ENCODE results near the gene SLC6A19. TPM values are rescaled to one million over a fixed set of nuclear protein-coding genes. Genes with fewer than 3 reads are reported as not detected.
A peak's percentile ranks its signal among the peaks of the same experiment; 100 is the strongest.

SLC6A19 gene
- total RNA-seq, 3 donors from 2014 or later = 14.4 to 92.8 (median 29.2) TPM

DNA sequence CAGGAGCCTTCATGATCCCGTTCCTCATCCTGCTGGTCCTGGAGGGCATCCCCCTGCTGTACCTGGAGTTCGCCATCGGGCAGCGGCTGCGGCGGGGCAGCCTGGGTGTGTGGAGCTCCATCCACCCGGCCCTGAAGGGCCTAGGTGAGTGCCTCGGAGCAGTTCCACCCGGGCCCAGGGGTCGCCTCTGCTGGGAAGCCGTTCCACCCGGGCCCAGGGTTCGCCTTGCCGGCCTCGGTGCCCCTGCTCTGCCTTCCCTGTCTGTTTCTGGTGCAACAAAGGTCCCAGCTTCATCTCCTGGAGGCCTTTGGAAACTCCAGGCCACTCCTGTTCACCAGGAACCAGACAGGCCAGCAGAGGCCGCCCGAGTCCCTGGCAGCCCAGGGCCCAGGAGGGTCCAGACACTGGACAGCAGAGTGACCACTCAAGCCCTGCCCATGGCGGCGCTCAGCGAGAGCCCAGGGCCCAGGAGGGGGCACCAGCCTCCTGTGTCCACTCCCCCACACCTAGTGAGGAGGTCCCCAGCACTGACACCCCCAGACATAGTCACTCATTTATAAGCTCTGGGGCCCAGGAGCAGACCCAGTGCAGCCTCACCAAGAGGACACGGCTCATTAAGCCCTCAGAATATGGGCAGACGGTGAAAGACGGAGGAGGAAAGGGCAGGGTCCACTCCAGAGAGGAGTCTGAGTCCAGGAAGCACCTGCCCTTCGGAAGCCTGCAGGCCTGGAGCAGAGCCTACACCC is 7.5 kb downstream of the SLC6A19 start:
- ATAC-seq (peak; percentile 74), DNase-seq (peak; percentile 55 to 76 (median 61))
- TF ChIP-seq, protein P1, sequence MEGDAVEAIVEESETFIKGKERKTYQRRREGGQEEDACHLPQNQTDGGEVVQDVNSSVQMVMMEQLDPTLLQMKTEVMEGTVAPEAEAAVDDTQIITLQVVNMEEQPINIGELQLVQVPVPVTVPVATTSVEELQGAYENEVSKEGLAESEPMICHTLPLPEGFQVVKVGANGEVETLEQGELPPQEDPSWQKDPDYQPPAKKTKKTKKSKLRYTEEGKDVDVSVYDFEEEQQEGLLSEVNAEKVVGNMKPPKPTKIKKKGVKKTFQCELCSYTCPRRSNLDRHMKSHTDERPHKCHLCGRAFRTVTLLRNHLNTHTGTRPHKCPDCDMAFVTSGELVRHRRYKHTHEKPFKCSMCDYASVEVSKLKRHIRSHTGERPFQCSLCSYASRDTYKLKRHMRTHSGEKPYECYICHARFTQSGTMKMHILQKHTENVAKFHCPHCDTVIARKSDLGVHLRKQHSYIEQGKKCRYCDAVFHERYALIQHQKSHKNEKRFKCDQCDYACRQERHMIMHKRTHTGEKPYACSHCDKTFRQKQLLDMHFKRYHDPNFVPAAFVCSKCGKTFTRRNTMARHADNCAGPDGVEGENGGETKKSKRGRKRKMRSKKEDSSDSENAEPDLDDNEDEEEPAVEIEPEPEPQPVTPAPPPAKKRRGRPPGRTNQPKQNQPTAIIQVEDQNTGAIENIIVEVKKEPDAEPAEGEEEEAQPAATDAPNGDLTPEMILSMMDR (IDR thresholded peaks at IDR 0.05) = peak; percentile 34
- Histone ChIP-seq H3K9me3 (no peaks in the 10 kb centered on the region), H3K4me3 (no peak overlapping the region), H3K36me3 (ENCODE audit: low read depth) (no peaks in the 10 kb centered on the region), H3K4me1 (ENCODE audit: low read depth) (peaks cover 3% of the 10 kb centered on the region)
- intact Hi-C loops (cut with DNase I, micrococcal nuclease) = no loop called here

DNA sequence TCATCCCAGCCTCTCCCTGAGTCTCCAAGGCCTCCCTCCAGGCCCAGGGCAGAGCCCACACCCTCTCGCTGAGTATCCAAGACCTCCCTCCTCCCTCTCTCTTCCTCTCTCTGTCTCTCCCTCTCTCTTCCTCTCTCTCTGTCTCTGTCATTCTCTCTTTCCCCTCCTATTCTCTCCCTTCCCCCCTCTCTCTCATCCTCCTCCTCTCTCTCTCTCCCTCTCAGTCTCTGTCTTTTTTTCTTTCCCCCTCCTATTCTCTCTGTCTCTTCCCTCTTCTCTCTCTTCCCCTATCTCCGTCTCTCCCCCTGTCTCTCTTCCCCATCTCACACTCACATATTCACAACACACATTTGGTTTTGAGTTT is 8.1 kb downstream of the SLC6A19 start:
- Histone ChIP-seq H3K9me3 (no peaks in the 10 kb centered on the region), H3K4me3 (no peak overlapping the region), H3K36me3 (ENCODE audit: low read depth) (no peaks in the 10 kb centered on the region), H3K4me1 (ENCODE audit: low read depth) (peaks cover 3% of the 10 kb centered on the region)
- intact Hi-C loops (cut with DNase I, micrococcal nuclease) = no loop called here
- TF ChIP-seq, protein P1 (IDR thresholded peaks at IDR 0.05) = no peak
- peak in 1 of 3 donors; percentile 44 for DNase-seq
- no peak for ATAC-seq

GRCh38 chr5:1209896-1210776 is 8.7 kb downstream of the SLC6A19 start:
- intact Hi-C loops (cut with DNase I, micrococcal nuclease) = no loop called here
- Histone ChIP-seq H3K36me3 (ENCODE audit: low read depth) (no peaks in the 10 kb centered on the region), H3K9me3 (no peaks in the 10 kb centered on the region), H3K4me3 (no peak overlapping the region), H3K4me1 (ENCODE audit: low read depth) (no peaks in the 10 kb centered on the region)
- DNase-seq = peak in 1 of 3 donors; percentile 45
- TF ChIP-seq, protein P1 (IDR thresholded peaks at IDR 0.05) = no peak
- peak; percentile 19 for ATAC-seq

DNA sequence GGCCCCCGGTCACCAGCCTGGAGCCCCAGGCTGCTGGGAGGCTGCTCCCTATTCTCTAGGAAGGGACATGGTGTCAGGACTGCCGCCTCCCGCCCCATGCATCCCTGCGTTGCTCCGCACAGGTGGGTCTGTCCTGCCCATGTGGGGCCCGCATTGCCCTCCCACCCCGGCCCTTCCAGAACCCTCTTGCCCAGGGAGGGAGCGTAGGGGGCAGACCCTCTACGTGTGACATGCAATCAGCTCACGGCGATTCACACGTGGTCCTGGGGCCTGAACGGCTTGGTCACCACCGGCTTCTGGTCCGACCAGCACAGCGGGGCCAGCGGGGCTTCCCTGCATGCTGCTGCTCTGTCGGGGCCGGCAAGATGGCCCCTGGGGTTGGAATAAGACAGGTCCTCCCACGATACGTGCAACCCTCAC is 9.4 kb downstream of the SLC6A19 start:
- H3K4me3 ChIP-seq = no peak overlapping the region
- TF ChIP-seq, protein P1 (IDR thresholded peaks at IDR 0.05) = no peak
- H3K36me3 ChIP-seq (ENCODE audit: low read depth) = no peaks in the 10 kb centered on the region
- H3K4me1 ChIP-seq (ENCODE audit: low read depth) = no peaks in the 10 kb centered on the region
- DNase-seq = peak in 1 of 3 donors; percentile 45
- intact Hi-C loops (cut with DNase I, micrococcal nuclease) = no loop called here
- ATAC-seq = no peak
- H3K9me3 ChIP-seq = no peaks in the 10 kb centered on the region

GRCh38 chr5:1211701-1212100 is 10.3 kb downstream of the SLC6A19 start:
- DNase-seq = no peak
- no peaks in the 10 kb centered on the region for H3K36me3 ChIP-seq (ENCODE audit: low read depth)
- no peaks in the 10 kb centered on the region for H3K4me1 ChIP-seq (ENCODE audit: low read depth)
- intact Hi-C loops (cut with DNase I, micrococcal nuclease) = no loop called here
- H3K4me3 ChIP-seq = no peak overlapping the region
- TF ChIP-seq, protein P1 (IDR thresholded peaks at IDR 0.05) = no peak
- ATAC-seq = no peak
- no peaks in the 10 kb centered on the region for H3K9me3 ChIP-seq
